Measurements from ENCODE around the gene IL13. TPM values are rescaled to one million over a fixed set of nuclear protein-coding genes. Genes with fewer than 3 reads are reported as not detected.
"Not testable (repeated sequence)": the region's sequence is repeated elsewhere in the genome, so short reads cannot be mapped to it uniquely, and the experiment has no call there.

IL13 gene
- total and polyA plus RNA-seq, 4 donors, result 0.15 TPM; not detected in 3

DNA sequence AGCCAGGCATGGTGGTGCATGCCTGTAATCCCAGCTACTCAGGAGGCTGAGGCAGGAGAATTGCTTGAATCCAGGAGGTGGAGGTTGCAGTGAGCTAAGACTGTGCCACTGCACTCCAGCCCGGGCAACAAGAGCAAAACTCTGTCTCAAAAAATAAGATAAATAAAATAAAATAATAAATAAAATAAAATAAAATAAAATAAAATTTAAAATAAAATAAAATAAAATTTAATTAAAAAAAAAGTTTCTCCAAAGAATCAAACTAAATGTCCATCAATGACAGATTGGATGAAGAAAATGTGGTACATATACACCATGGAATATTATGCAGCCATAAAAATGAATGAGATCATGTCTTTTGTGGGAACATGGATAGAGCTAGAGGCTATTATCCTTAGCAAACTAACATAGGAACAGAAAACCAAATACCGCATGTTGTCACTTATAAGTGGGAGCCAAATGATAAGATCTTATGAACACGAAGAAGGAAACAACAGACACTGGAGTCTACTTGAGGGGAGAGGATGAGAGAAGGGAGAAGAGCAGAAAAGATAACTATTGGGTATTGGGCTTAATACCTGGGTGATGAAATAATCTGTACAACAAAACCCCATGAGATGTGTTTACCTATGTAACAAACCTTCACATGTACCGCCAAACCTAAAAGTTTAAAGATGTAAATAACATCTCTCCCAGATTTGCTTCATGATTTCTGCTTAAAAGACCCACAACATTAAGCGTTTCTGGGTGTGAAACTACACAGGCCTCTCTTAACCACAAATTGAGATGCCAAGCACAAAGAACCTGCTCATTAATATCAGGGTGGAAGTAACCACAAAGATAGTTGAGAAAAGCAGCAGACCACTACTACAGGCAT is 34.0 kb downstream of the IL13 start:
- not testable (repeated sequence) for ATAC-seq (ENCODE audit: low FRiP score)

DNA sequence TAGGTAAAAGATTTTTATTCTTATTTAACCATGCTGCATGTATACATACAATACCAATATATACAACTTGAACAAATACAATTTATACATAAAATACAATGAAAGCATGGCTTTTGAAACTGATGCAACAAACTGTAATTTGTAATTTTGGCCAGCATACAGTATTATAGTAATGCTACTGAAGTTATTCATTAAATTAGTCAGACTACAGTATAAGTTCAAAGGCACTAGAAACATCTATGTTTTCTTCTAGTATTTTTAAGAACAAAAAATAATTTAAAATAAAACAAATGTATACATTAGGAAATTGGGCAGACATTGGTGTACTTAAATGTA is 34.6 kb downstream of the IL13 start:
- intact Hi-C loops (cut with DNase I), result no loop called here
- Histone ChIP-seq H3K27me3 (ENCODE audit: control insufficient read depth in 1 of 2, insufficient read depth in 2 of 2, low read length in 1 of 2) (no peaks in the 10 kb centered on the region), H3K9me3 (ENCODE audit: control insufficient read depth, low read length) (no peaks in the 10 kb centered on the region), H3K27ac (ENCODE audit: low read depth in 1 of 2, low read length in 2 of 2) (no peak overlapping the region), H3K36me3 (ENCODE audit: control insufficient read depth in 1 of 2, insufficient read depth in 2 of 2, low read length in 1 of 2) (no peaks in the 10 kb centered on the region), H3K4me1 (ENCODE audit: control insufficient read depth in 1 of 2, insufficient read depth in 2 of 2, low read length in 2 of 2) (no peaks in the 10 kb centered on the region), H3K4me3 (ENCODE audit: low read length in 2 of 2) (no peak overlapping the region)
- DNase-seq (no peak), ATAC-seq (ENCODE audit: low FRiP score) (no peak)

More for the DNA sequence above, 34.0 kb downstream of the IL13 start:
- 74 to 78% methylated on average over 5 of the region's 5 CpGs for whole genome bisulfite sequencing, 2 donors
- H3K27me3 ChIP-seq (ENCODE audit: control insufficient read depth in 1 of 2, insufficient read depth in 2 of 2, low read length in 1 of 2); H3K36me3 ChIP-seq (ENCODE audit: control insufficient read depth in 1 of 2, insufficient read depth in 2 of 2, low read length in 1 of 2); intact Hi-C loops (cut with DNase I); DNase-seq; H3K4me1 ChIP-seq (ENCODE audit: control insufficient read depth in 1 of 2, insufficient read depth in 2 of 2, low read length in 2 of 2); H3K9me3 ChIP-seq (ENCODE audit: control insufficient read depth, low read length); H3K4me3 ChIP-seq (ENCODE audit: low read length in 2 of 2); H3K27ac ChIP-seq (ENCODE audit: low read depth in 1 of 2, low read length in 2 of 2): not testable (repeated sequence)

DNA sequence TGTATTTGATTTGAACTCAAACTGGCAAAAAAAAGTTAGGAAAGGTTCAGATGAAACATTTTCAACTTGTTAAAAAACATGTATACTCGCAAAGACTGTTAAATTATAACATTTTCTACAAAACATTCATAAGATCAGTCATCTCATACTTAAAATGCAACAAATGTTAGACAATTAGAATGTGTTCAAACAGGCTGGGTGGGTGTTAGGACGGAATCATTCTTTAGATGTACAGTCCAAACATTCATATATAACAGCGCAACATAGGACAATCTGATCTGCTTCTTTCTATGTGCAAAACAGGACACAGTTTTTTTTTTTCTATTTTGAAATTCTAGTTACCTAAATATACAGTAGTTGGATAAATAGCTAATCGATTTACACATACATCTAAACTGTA is 38.0 kb downstream of the IL13 start:
- Histone ChIP-seq H3K27me3 (ENCODE audit: control insufficient read depth in 1 of 2, insufficient read depth in 2 of 2, low read length in 1 of 2) (no peaks in the 10 kb centered on the region), H3K9me3 (ENCODE audit: control insufficient read depth, low read length) (no peaks in the 10 kb centered on the region), H3K4me1 (ENCODE audit: control insufficient read depth in 1 of 2, insufficient read depth in 2 of 2, low read length in 2 of 2) (no peaks in the 10 kb centered on the region), H3K36me3 (ENCODE audit: control insufficient read depth in 1 of 2, insufficient read depth in 2 of 2, low read length in 1 of 2) (no peaks in the 10 kb centered on the region), H3K27ac (ENCODE audit: low read depth in 1 of 2, low read length in 2 of 2) (no peak overlapping the region), H3K4me3 (ENCODE audit: low read length in 2 of 2) (no peak overlapping the region)
- 92 to 94% methylated on average over 4 of the region's 4 CpGs for WGBS, 2 donors
- DNase-seq (no peak), ATAC-seq (ENCODE audit: low FRiP score) (no peak)
- intact Hi-C loops (cut with DNase I), result no loop called here

DNA sequence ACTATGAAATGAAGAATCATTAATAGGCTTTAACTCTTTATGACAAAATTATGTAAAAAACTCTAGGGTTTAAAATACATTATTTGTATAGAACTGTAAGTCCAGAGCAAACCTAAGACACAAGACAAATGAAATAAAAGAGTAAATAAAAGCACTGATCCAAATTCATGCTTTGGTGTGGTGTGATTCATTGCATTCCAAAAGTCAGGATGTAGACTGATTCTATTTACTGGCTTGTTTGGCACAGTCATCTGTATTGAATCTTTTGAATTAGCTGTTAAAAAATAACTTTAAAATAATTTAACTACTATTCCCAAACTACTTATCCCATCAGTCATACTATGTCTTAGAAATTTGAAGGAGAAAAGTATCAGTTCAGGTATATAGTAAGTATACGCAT is 46.9 kb downstream of the IL13 start:
- ATAC-seq (ENCODE audit: low FRiP score) (no peak), DNase-seq (no peak)
- Histone ChIP-seq H3K36me3 (ENCODE audit: control insufficient read depth in 1 of 2, insufficient read depth in 2 of 2, low read length in 1 of 2) (no peaks in the 10 kb centered on the region), H3K27ac (ENCODE audit: low read depth in 1 of 2, low read length in 2 of 2) (no peak overlapping the region), H3K9me3 (ENCODE audit: control insufficient read depth, low read length) (no peaks in the 10 kb centered on the region), H3K4me3 (ENCODE audit: low read length in 2 of 2) (no peak overlapping the region), H3K27me3 (ENCODE audit: control insufficient read depth in 1 of 2, insufficient read depth in 2 of 2, low read length in 1 of 2) (no peaks in the 10 kb centered on the region), H3K4me1 (ENCODE audit: control insufficient read depth in 1 of 2, insufficient read depth in 2 of 2, low read length in 2 of 2) (no peaks in the 10 kb centered on the region)
- intact Hi-C loops (cut with DNase I), result loop anchor here in 1 of 2 donors (10.0 kb wide), 1 partner anchor 180 kb away; no protein-coding TSS in a partner anchor
- 97 to 98% methylated on average over 1 of the region's 1 CpG for WGBS, 2 donors

DNA sequence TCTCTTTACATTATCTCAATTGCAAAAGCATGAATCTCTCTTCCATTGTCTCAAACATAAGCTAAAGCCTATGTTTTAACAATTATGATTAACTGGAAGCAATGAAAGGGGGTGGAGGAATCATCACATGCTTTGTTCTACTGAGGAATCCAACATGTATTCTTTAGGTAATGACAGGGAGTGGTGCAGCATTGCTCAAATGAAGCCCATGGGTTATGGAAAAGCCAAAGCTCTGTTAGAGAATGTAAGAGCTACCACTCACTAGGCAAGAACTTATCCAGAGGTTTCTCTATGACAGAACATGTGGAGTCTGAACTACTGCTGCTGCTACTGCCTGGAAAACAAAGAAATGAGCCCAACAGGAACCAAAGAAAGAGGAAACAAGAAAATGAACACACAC is 50.7 kb downstream of the IL13 start:
- ATAC-seq (ENCODE audit: low FRiP score), result no peak
- H3K9me3 ChIP-seq (ENCODE audit: control insufficient read depth, low read length), result no peaks in the 10 kb centered on the region
- H3K4me3 ChIP-seq (ENCODE audit: low read length in 2 of 2), result no peak overlapping the region
- DNase-seq, result no peak
- intact Hi-C loops (cut with DNase I), result loop anchor here in 1 of 2 donors (10.0 kb wide), 1 partner anchor 184 kb away; no protein-coding TSS in a partner anchor
- H3K4me1 ChIP-seq (ENCODE audit: control insufficient read depth in 1 of 2, insufficient read depth in 2 of 2, low read length in 2 of 2), result no peaks in the 10 kb centered on the region
- H3K36me3 ChIP-seq (ENCODE audit: control insufficient read depth in 1 of 2, insufficient read depth in 2 of 2, low read length in 1 of 2), result no peaks in the 10 kb centered on the region
- H3K27me3 ChIP-seq (ENCODE audit: control insufficient read depth in 1 of 2, insufficient read depth in 2 of 2, low read length in 1 of 2), result no peaks in the 10 kb centered on the region
- H3K27ac ChIP-seq (ENCODE audit: low read depth in 1 of 2, low read length in 2 of 2), result no peak overlapping the region

Other genes with a start within 250 kb of the IL13 start
- gene IRF1, start 167.4 kb upstream of the IL13 start, total RNA-seq, result 10 to 100 TPM; 26.8 to 36.1 TPM
- gene IRF1, start 167.4 kb upstream of the IL13 start, polyA plus RNA-seq, result 10 to 100 TPM; 12.9 to 13.1 TPM
- gene IL5, start 114.7 kb upstream of the IL13 start, total RNA-seq, result not detected
- gene IL5, start 114.7 kb upstream of the IL13 start, polyA plus RNA-seq, result not detected
- gene RAD50, start 101.2 kb upstream of the IL13 start, total RNA-seq, result 10 to 100 TPM; 29.9 to 36.3 TPM
- 1 to 10 TPM; 6.1 to 9.7 TPM for gene RAD50, start 101.2 kb upstream of the IL13 start, polyA plus RNA-seq
- not detected for gene IL4, start 15.8 kb downstream of the IL13 start, total RNA-seq
- not detected for gene IL4, start 15.8 kb downstream of the IL13 start, polyA plus RNA-seq
- gene KIF3A, start 79.4 kb downstream of the IL13 start, total RNA-seq, result 10 to 100 TPM; 10.1 to 15.1 TPM
- gene KIF3A, start 79.4 kb downstream of the IL13 start, polyA plus RNA-seq, result 10 to 100 TPM in 1 of 2 donors, 1 to 10 TPM in 1; 4.5 to 11.0 TPM
- gene CCNI2, start 89.3 kb downstream of the IL13 start, total RNA-seq, result not detected
- under 1 TPM in 1 of 2 donors, not detected in 1; 0.38 TPM for gene CCNI2, start 89.3 kb downstream of the IL13 start, polyA plus RNA-seq
- 100 to 1,000 TPM in 1 of 2 donors, 10 to 100 TPM in 1; 56.7 to 103 TPM for gene SEPTIN8, start 119.1 kb downstream of the IL13 start, total RNA-seq
- 10 to 100 TPM; 48.6 to 58.2 TPM for gene SEPTIN8, start 119.1 kb downstream of the IL13 start, polyA plus RNA-seq
- under 1 TPM in 1 of 2 donors, not detected in 1; 0.18 TPM for gene SOWAHA, start 155.1 kb downstream of the IL13 start, total RNA-seq
- gene SOWAHA, start 155.1 kb downstream of the IL13 start, polyA plus RNA-seq, result 1 to 10 TPM in 1 of 2 donors, under 1 TPM in 1; 0.41 to 9.5 TPM
- 10 to 100 TPM in 1 of 2 donors, 1 to 10 TPM in 1; 6.1 to 15.0 TPM for gene SHROOM1, start 172.5 kb downstream of the IL13 start, total RNA-seq
- 10 to 100 TPM in 1 of 2 donors, 1 to 10 TPM in 1; 1.4 to 11.7 TPM for gene SHROOM1, start 172.5 kb downstream of the IL13 start, polyA plus RNA-seq
- gene GDF9, start 208.3 kb downstream of the IL13 start, total RNA-seq, result under 1 TPM; 0.19 to 0.39 TPM
- under 1 TPM in 1 of 2 donors, not detected in 1; 0.84 TPM for gene GDF9, start 208.3 kb downstream of the IL13 start, polyA plus RNA-seq
- gene UQCRQ, start 208.5 kb downstream of the IL13 start, total RNA-seq, result 100 to 1,000 TPM; 212 to 249 TPM
- 100 to 1,000 TPM; 249 to 397 TPM for gene UQCRQ, start 208.5 kb downstream of the IL13 start, polyA plus RNA-seq
- gene LEAP2, start 215.5 kb downstream of the IL13 start, total RNA-seq, result 1 to 10 TPM; 1.3 to 2.1 TPM
- gene LEAP2, start 215.5 kb downstream of the IL13 start, polyA plus RNA-seq, result 1 to 10 TPM in 1 of 2 donors, under 1 TPM in 1; 0.88 to 1.7 TPM

Data from aorta (tissue), 5 donors.